ENCODE data around the gene CCDC39.
"Not testable (repeated sequence)": the region's sequence is repeated elsewhere in the genome, so short reads cannot be mapped to it uniquely, and the experiment has no call there.

CCDC39 gene

DNA sequence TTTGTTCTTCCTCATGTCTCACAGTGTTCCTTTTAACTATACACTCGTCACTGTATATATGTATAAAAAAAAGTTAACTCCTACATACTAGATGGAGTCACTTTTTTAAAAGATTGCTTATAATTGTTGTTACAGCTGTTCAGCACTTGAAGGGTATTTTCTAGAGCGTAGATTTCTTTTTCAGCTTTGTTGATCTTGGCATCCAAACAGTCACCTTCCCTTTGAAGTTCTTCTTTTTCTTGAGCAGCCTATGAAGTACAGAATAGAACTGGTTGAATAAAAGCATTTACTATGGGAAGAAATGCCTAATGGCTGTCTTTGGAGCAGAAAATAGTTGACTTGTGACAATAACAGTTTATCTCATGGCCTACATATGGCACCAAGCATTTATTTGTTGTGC, 59.6 kb downstream of the CCDC39 start:
- DNase-seq (ENCODE audit: low spot score), result no peak

DNA sequence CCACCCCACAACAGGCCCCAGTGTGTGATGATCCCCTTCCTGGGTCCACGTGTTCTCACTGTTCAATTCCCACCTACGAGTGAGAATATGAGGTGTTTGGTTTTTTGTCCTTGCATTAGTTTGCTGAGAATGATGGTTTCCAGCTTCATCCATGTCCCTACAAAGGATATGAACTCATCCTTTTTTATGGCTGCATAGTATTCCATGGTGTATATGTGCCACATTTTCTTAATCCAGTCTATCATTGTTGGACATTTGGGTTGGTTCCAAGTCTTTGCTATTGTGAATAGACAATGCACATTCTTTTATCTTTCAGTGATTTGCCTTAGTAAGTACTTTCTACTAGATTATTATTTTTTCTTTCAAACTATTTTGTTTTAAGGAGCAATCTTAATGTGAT, 60.7 kb downstream of the CCDC39 start:
- not testable (repeated sequence) for DNase-seq (ENCODE audit: low spot score)

- DNase-seq (ENCODE audit: low spot score), result no peak
Measured at GRCh38 chr3:180617049-180617448, 62.2 kb downstream of the CCDC39 start.

DNA sequence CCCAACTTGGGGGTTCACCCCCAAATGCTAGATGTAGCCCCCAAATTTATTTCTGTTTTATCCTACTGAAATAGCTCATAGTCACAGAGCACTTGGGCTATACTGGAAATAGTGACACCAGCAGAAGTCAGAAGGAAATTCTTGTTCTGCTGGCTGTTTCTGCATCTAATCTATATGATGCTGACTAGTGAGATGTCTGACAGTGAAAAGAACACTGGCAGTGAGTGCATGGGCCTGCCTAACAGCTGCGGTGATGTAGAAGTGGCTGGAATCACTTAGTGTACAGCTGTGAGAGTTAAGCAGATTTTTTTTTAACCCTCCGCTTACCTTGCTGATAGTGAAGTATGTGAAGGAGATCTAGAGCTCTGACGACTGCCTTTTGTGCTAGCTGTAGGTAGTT, 63.3 kb downstream of the CCDC39 start:
- DNase-seq (ENCODE audit: low spot score), result no peak

GRCh38 chr3:180612364-180612763, 66.9 kb downstream of the CCDC39 start:
- no peak for DNase-seq (ENCODE audit: low spot score)

DNA sequence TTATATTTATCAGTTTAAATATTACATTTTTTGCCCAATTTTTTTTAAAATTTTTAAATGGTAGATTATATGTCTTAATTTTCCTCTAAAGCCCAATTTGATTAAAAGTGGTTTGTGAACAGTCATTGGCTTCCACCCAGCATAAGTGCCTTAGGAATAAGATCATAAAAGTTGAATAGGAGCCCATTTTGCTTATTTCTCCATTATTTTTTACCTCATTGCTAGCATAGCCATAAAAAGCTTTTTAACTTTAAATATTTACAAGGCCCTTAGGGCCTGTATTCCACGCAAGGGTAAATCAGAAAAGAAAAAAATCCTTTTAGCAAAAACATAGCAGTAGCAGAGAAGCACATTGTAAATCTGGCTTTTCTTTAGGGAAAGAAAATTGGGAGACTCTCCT, 68.3 kb downstream of the CCDC39 start:
- DNase-seq (ENCODE audit: low spot score), result no peak

GRCh38 chr3:180601688-180602666, 77.3 kb downstream of the CCDC39 start, which contains the start of gene TTC14:
TSS of gene TTC14 (plus strand) at chr3:180602163. CDS start at chr3:180602262, 99 bp downstream.
- DNase-seq (ENCODE audit: low spot score), result peak; percentile 69

GRCh38 chr3:180600473-180600872, 78.8 kb downstream of the CCDC39 start:
- no peak for DNase-seq (ENCODE audit: low spot score)

DNA sequence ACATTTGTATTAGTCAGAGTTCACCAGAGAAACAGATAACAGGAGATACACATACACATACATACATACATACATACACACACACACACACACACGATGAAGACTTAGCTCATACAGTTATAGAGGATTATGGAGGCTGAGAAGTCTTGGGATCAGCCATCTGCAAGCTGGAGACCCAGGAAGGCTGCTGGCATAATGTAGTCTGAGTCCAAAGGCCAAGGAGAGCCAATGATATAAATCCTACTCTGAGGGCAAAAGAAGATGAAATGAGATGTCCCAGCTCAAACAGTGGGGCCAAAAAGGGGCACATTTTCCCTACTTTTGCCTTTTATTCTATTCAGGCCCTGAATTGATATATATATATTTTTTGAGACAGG, 83.7 kb downstream of the CCDC39 start:
- DNase-seq (ENCODE audit: low spot score), result no peak

- DNase-seq (ENCODE audit: low spot score), result no peak
Measured at GRCh38 chr3:180594631-180595558, 84.4 kb downstream of the CCDC39 start.

- not testable (repeated sequence) for DNase-seq (ENCODE audit: low spot score)
Measured at GRCh38 chr3:180593631-180594030, 85.7 kb downstream of the CCDC39 start.

GRCh38 chr3:180590396-180590795, 88.9 kb downstream of the CCDC39 start:
- no peak for DNase-seq (ENCODE audit: low spot score)

DNA sequence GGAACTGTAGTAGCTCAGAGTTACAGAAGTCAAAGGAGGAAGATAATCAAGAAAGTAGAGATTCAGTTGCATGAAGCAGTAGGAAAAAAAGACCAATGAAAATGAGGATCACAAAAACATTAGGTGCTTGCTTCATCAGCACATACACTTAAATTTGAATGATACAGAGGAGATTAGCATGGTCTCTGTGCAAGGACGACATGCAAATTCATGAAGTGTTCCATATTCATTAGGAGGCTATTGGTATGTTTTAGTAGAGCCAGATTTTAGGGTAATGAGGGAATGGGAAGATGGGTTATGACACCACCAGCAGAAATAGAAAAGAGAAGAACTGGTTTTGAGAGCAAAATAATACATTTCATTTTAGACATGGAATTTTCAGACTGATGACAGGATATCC, 98.4 kb downstream of the CCDC39 start:
- DNase-seq (ENCODE audit: low spot score), result no peak

DNA sequence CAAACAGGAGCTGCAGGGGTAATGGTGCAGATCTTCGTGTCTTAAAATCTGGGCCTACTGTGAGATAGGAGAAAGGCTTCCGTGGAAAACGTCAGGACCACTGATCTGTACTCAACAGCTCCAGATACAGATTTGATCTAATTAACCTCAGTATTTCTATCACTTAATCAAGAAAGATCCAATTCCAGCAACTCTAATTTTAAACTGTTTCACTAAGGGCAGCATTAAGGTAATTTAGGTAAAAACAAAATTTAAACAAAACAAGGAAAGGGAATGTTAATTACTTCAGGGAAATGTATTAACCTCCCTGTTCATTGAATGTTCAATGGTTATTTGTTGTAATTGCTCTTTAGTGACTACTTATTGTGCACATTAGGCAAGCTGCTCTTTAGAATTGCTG, 103.7 kb downstream of the CCDC39 start:
- no peak for DNase-seq (ENCODE audit: low spot score)

DNA sequence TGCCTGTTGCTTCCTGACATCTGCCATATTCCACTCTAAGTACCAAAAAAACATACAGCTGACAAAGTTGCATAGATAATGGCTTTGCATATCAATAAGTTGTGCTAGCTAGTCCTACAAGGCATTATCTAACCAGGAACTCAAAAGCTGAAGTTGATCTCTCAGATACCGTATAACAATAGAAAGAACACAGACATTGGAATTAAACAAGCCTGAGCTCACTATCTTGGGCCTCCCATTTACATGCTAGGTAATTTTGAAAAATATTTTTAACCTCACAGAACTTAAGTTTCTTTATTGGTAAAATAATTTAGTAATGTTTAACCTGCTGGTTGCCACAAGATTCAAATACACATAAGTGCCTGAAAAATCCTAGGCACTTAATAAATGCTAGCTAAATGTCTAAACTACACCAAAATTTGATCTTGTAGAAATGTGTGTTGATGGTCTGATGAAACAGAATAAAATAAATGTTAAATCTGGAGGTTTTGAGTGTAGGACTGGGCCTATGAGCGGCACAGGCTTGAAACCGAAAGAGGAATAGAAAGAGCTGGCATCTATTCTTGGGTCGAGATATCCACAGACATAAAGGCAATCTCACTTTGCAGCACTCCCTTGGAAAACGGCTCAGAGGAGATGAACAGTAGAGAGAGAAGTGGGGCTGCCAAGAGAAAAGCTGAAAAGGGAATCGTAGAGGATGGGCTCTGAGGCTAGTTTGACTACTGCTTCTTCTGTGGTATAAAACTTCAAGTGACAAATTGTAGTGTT, 107.3 kb downstream of the CCDC39 start:
- DNase-seq (ENCODE audit: low spot score), result no peak

DNA sequence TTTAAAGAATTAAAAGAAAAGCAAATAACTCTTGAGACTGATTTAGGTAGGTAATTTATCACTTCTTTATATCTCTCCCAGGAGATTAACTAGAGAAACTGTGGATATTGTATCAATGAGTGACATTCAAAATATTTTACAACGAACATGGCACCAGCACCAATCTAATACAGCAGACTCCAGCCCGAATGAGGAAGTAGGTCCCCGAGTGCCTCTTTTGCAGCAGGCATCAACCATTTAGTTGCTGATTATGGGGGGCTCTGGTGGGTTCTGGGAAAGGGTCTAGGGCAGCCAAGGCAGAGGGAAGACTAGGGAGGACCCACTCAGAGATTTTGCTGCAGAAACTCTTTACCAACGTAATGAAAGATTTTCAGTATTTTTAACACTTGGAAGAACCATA, 109.1 kb downstream of the CCDC39 start:
- no peak for DNase-seq (ENCODE audit: low spot score)

DNA sequence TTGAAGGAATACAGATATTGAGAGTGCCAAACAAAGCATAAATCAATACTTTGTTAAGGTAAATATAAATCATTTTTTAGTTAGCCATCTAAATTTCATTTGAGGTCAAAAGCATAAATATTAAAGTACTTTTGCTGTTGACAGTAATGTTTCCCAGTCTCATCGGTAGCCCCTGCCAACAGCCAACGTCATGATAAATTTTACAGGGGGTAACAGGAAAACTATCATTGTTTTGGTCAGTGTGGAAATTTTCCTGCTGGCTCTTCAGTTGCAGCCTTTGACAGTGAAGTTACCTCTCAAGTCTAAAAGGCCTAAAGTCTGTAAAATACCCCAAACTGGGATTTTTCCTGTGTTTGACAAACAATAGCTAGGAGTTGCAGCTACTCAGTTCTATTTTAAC, 114.6 kb downstream of the CCDC39 start:
- no peak for DNase-seq (ENCODE audit: low spot score)

Data from hematopoietic multipotent progenitor cell treated with erythropoietin and hydrocortisone succinate and interleukin-3 and kit ligand, for 17 days (in vitro differentiated cells).